Omental fat pad (tissue), 4 donors: ENCODE data around the gene CAMLG. TPM values are rescaled to one million over a fixed set of nuclear protein-coding genes. Genes with fewer than 3 reads are reported as not detected.
A peak's percentile ranks its signal among the peaks of the same experiment; 100 is the strongest.
"Not testable (repeated sequence)": the region's sequence is repeated elsewhere in the genome, so short reads cannot be mapped to it uniquely, and the experiment has no call there.

ENCODE experiments used
- ATAC-seq: fragments of 150-250 bp; one replicate; pipeline ENCODE4 v1.9.1; 2016; ENCODE audit warnings: mild to moderate bottlenecking, moderate library complexity; ENCODE audit not compliant: low FRiP score
- DNase-seq: peaks from one replicate; pipeline ENCODE4 v3.0.0-alpha.2; 2019; ENCODE audit warnings: low spot score
- total RNA-seq, 4 donors: library from RNA; depleted of rRNA; stranded (reverse); fragments of >200 nt; gene quantifications; one replicate each; pipeline ENCODE4 v1.1.0, GENCODE V29; 2016
- TF ChIP-seq, protein P1 (sequence below), 3 donors: fragments of 450-650 bp; IDR thresholded peaks; one replicate each; pipeline ENCODE4 v1.5.1; 2016 to 2017; ENCODE audit warnings: antibody characterized with exemption in 3 of 3, mild to moderate bottlenecking in 3 of 3, moderate library complexity in 2 of 3

The CAMLG gene
- 10 to 100 TPM; 27.0 to 40.4 (median 31.0) TPM for total RNA-seq

- DNase-seq = peak; percentile 93
- TF ChIP-seq, protein P1, sequence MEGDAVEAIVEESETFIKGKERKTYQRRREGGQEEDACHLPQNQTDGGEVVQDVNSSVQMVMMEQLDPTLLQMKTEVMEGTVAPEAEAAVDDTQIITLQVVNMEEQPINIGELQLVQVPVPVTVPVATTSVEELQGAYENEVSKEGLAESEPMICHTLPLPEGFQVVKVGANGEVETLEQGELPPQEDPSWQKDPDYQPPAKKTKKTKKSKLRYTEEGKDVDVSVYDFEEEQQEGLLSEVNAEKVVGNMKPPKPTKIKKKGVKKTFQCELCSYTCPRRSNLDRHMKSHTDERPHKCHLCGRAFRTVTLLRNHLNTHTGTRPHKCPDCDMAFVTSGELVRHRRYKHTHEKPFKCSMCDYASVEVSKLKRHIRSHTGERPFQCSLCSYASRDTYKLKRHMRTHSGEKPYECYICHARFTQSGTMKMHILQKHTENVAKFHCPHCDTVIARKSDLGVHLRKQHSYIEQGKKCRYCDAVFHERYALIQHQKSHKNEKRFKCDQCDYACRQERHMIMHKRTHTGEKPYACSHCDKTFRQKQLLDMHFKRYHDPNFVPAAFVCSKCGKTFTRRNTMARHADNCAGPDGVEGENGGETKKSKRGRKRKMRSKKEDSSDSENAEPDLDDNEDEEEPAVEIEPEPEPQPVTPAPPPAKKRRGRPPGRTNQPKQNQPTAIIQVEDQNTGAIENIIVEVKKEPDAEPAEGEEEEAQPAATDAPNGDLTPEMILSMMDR (IDR thresholded peaks at IDR 0.05) = no peak
- peak; percentile 99 for ATAC-seq
Measured at GRCh38 chr5:134738133-134738962, at the start of gene CAMLG. Gene CAMLG (plus strand): TSS chr5:134738548. CDS start chr5:134738621, 73 bp downstream.

DNA sequence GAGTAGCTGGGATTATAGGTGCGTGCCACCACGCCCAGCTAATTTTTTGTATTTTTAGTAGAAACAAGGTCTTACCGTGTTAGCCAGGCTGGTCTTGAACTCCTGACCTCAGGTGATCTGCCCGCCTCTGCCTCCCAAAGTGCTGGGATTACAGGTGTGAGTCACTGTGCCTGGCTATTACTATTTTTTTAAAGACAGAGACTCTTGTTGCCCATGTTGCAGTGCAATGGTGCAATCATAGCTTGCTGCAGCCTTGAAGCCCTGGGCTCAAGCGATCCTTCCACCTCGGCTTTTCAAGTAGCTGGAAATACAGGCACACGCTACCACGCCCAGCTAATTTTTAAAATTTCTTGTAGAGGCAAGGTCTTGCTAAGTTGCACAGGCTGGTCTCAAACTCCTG lies 48.2 kb upstream of the CAMLG start:
- not testable (repeated sequence) for DNase-seq, ATAC-seq

GRCh38 chr5:134692722-134693121 lies 45.6 kb upstream of the CAMLG start:
- DNase-seq = no peak
- ATAC-seq = no peak
- TF ChIP-seq, protein P1 (IDR thresholded peaks at IDR 0.05) = no peak

DNA sequence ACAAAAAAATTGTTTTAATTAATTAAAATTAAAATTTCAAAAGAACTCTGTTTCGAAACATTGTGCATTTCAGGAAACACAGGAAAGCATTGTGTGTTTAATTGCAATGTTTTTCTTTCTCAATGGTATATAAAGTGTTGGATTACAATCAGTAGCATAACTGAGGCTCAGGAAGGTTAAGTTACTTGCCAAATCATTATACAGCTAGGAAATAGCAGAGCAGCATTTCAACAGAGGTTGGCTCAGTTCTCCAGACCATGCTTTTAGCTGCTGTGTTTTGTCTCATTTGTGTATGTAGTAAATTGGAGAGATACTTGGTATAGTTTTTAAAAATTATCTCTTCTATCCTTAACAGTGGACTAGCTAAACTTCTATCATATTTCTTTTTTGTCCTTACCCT lies 30.0 kb upstream of the CAMLG start:
- TF ChIP-seq, protein P1 (IDR thresholded peaks at IDR 0.05) = no peak
- no peak for ATAC-seq

DNA sequence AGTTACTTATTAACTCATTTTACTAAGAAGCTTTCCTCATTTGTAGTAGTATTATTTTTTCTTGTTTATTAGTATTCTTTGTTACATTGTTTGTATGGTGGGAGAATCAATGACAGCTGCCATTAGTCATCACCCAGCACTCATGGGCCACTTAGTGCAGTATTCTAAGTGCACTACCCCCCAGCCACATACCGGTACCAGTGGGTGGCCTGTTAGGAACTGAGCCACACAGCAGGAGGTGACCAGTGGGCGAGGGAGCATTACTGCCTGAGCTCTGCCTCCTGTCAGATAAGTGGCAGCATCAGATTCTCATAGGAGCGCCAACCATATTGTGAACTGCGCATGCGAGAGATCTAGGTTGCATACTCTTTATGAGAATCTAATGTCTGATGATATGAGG lies 24.2 kb upstream of the CAMLG start:
- TF ChIP-seq, protein P1 (IDR thresholded peaks at IDR 0.05) = no peak
- DNase-seq (no peak), ATAC-seq (no peak)

More for the DNA sequence above, 30.0 kb upstream of the CAMLG start:
- DNase-seq = no peak

- DNase-seq (no peak), ATAC-seq (no peak)
- TF ChIP-seq, protein P1 (IDR thresholded peaks at IDR 0.05) = no peak
Measured at GRCh38 chr5:134714541-134714940, 23.8 kb upstream of the CAMLG start.

GRCh38 chr5:134715466-134715865 lies 22.9 kb upstream of the CAMLG start:
- DNase-seq, ATAC-seq: not testable (repeated sequence)

DNA sequence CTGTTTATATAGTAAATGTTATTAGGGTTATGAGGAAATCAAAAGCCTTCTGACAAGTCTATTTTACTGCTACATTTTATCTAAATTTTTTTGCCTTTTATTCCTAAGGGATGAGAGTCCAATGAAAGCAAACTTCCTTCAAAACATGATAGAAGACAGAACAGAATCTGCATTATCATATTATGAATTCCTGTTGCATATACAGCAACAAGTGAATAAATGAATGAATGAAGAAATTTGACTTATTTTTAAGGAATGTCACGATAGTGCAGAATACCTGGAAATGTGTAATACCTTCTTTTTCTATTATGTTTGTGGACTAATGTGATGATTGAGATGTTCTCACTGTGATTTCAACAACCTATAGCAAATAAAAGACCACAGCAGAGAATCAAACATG lies 13.5 kb upstream of the CAMLG start:
- DNase-seq (no peak), ATAC-seq (no peak)
- TF ChIP-seq, protein P1 (IDR thresholded peaks at IDR 0.05) = no peak
